ENCODE data around the gene TTK.
"Not testable (repeated sequence)": the region's sequence is repeated elsewhere in the genome, so short reads cannot be mapped to it uniquely, and the experiment has no call there.

Gene TTK

DNA sequence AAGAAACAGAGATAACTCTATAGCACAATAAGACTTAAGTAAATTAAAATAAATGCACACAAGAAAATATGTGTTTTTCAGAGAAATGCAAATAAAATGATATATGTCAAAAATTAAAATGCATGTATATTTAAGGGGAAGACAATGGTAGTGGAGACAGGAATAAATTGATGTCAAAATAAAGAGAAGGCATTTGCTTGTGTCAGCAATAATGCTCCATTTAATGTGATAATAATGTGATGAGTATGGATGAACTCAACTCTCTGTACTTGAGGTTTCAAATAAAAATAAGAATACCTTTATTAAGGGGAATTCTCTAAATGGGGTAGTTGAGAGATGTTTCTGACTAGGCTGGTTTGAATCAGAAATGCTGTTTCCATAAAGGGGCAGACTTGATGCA is 56.3 kb downstream of the TTK start:
- no peaks in the 10 kb centered on the region for H3K4me1 ChIP-seq
- TF ChIP-seq, protein P1, sequence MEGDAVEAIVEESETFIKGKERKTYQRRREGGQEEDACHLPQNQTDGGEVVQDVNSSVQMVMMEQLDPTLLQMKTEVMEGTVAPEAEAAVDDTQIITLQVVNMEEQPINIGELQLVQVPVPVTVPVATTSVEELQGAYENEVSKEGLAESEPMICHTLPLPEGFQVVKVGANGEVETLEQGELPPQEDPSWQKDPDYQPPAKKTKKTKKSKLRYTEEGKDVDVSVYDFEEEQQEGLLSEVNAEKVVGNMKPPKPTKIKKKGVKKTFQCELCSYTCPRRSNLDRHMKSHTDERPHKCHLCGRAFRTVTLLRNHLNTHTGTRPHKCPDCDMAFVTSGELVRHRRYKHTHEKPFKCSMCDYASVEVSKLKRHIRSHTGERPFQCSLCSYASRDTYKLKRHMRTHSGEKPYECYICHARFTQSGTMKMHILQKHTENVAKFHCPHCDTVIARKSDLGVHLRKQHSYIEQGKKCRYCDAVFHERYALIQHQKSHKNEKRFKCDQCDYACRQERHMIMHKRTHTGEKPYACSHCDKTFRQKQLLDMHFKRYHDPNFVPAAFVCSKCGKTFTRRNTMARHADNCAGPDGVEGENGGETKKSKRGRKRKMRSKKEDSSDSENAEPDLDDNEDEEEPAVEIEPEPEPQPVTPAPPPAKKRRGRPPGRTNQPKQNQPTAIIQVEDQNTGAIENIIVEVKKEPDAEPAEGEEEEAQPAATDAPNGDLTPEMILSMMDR (IDR thresholded peaks at IDR 0.05): no peak
- no peaks in the 10 kb centered on the region for H3K36me3 ChIP-seq
- DNase-seq: no peak
- no peaks in the 10 kb centered on the region for H3K27me3 ChIP-seq
- H3K9me3 ChIP-seq: no peaks in the 10 kb centered on the region
- no peak overlapping the region for H3K27ac ChIP-seq
- intact Hi-C loops (cut with DNase I; ENCODE audit: low total_unique reads): no loop called here
- no peak overlapping the region for H3K4me3 ChIP-seq

DNA sequence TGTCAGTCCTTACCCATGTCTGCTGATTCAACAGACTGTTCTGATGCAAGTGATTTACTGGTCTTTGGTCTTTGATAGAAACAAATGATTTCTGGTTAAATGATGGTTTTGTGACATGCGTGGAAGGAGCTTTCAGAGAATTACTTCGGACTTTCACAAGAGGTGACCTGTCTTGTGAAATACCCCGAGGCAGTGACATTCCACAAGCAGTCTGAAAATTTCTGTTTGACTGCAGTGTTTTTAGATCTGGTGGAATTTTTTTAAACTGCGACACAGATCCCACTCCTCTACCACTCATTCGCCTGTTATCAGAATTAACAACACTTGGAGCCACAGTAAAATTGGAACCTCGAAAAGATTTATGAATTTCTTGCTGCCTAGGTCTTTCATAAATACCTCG is 63.7 kb downstream of the TTK start:
- H3K4me1 ChIP-seq; H3K9me3 ChIP-seq; H3K27ac ChIP-seq; H3K27me3 ChIP-seq; H3K4me3 ChIP-seq; DNase-seq; intact Hi-C loops (cut with DNase I; ENCODE audit: low total_unique reads); H3K36me3 ChIP-seq: not testable (repeated sequence)

DNA sequence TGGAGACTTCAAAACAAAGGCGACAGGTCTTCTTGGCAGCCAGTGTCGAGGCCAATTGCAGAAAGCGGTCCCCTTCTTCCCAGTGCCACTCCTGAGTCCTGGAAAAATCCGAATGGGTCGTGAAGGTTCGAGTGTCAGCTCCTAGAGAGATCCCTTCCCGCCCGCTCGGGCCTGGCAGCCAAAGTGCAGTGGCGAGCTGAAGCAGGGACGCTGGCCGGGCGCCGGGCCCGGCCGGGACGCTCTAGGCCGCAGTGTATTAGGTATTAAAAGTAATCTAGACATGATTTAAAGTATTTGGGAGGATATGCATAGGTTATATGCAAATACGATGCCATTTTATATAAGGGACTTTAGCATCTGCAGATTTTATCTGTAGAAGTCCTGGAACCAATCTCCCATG is 66.0 kb downstream of the TTK start:
- H3K4me3 ChIP-seq; H3K27ac ChIP-seq; H3K36me3 ChIP-seq; H3K27me3 ChIP-seq; DNase-seq; intact Hi-C loops (cut with DNase I; ENCODE audit: low total_unique reads); H3K4me1 ChIP-seq: not testable (repeated sequence)
- peaks cover 0 to 19% (median 0%) of the 10 kb centered on the region in 3 donors for H3K9me3 ChIP-seq

DNA sequence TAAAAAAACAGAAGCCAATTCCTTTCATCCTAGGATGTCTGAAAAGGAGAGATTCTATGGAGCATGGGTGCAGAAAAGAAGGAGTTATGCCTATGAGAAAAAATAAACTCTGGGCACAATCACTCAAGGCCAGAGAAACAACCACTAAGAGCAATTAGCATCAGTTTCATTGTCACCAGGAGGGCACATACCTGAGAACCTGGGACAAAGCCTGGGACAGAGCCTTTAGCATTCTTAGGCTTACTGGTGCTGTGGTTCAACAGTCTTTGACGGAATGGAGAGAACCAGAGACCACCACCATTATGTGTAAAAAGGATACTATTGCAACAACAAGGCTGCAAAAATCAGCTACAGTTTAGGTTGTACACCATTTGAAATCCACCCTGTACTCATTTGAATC is 72.6 kb downstream of the TTK start:
- H3K27ac ChIP-seq: no peak overlapping the region
- H3K4me1 ChIP-seq: no peaks in the 10 kb centered on the region
- intact Hi-C loops (cut with DNase I; ENCODE audit: low total_unique reads): no loop called here
- H3K9me3 ChIP-seq: peaks cover 0 to 19% (median 0%) of the 10 kb centered on the region in 3 donors
- no peaks in the 10 kb centered on the region for H3K36me3 ChIP-seq
- TF ChIP-seq, protein P1 (IDR thresholded peaks at IDR 0.05): no peak
- no peak for DNase-seq
- no peaks in the 10 kb centered on the region for H3K27me3 ChIP-seq
- H3K4me3 ChIP-seq: no peak overlapping the region

DNA sequence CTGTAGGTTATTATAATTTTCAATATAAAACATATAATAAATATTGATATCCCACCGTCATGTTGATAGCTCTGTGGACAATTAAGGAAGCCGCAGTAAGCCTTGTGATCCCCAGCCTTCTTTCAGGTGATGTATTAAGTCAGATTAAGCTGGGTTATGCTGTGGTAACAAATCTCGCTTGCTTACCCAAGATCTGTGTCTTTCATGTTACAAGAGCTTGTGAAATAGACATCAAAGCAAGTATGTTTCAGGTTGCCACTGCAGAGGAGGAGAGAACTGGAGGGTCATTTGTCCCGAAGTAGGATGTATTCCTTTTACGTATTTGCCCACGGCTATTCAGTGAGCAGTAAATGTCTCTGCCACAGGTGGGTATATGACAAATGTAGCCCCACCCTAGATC is 84.2 kb downstream of the TTK start:
- intact Hi-C loops (cut with DNase I; ENCODE audit: low total_unique reads): loop anchor here (10.0 kb wide), 1 partner anchor 144 kb away; the partner anchor contains the start of gene ELOVL4
- H3K9me3 ChIP-seq: no peaks in the 10 kb centered on the region
- no peak overlapping the region for H3K4me3 ChIP-seq
- H3K27me3 ChIP-seq: no peaks in the 10 kb centered on the region
- TF ChIP-seq, protein P1 (IDR thresholded peaks at IDR 0.05): no peak
- no peaks in the 10 kb centered on the region for H3K4me1 ChIP-seq
- DNase-seq: no peak
- no peaks in the 10 kb centered on the region for H3K36me3 ChIP-seq
- no peak overlapping the region for H3K27ac ChIP-seq

DNA sequence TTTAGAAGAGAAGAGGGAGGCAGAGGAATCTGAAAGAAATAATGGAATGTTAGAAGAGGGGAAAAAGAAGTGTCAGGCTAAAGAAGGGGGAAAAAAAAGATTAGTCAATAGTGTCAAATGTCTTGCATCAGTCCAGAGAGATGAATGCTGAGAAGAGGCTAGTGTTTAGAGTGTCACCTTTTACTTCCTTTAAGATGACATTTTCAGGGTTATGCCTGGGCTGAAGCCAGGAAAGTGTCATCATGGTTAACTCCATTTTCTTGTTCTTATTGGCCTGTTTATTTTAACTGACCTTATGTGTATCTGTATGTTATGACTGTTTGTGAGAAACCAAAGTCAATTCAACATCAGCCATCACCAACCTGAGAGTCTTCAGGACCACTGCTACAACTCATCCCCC is 87.1 kb downstream of the TTK start:
- Histone ChIP-seq H3K27me3 (no peaks in the 10 kb centered on the region), H3K4me1 (no peaks in the 10 kb centered on the region), H3K4me3 (no peak overlapping the region), H3K27ac (no peak overlapping the region), H3K36me3 (no peaks in the 10 kb centered on the region), H3K9me3 (no peaks in the 10 kb centered on the region)
- no peak for DNase-seq
- TF ChIP-seq, protein P1 (IDR thresholded peaks at IDR 0.05): no peak
- intact Hi-C loops (cut with DNase I; ENCODE audit: low total_unique reads): no loop called here
